NCI-H187 treated with DMSO at 0.1 percent for 48 hours (cell line): ENCODE measurements around the gene OTUB2.

Source experiments
- DNase-seq: peaks from one replicate; lab custom pipeline; 2025; lab: John Stamatoyannopoulos, UW

OTUB2 gene

GRCh38 chr14:94041551-94042346 lies 15.6 kb downstream of the OTUB2 start:
- no peak for DNase-seq

DNA sequence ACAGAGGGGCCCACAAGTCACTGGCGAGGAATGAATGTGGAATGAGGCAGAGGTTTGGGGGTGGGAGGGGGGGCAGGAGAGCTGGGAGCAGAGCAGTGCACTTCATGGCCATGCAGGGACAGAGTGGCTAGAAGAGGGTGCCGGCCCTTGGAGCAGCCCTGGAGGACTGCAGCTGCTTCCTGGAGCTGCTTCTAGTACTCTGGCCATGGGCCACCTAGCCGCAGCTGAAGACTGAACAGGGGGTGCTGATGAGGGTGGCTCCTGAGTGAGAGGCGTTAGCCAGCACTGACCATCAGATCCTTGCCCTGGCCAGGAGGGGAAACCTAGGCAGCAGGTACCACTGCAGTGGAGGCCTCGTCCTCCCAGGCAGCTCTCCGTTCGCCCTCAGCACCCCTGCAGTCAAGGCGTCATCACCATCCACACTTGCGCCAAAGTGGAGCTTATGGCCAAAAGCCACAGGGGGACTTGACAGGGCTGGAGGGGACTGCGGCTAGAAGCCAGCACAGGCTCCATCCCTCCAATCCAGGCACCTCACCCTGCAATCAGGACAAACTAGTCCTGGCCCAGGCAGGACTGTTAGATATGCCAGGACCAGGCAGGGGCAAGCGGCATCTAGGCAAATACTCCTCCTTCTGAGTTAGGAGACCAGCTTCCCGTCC lies 16.4 kb downstream of the OTUB2 start:
- no peak for DNase-seq

DNA sequence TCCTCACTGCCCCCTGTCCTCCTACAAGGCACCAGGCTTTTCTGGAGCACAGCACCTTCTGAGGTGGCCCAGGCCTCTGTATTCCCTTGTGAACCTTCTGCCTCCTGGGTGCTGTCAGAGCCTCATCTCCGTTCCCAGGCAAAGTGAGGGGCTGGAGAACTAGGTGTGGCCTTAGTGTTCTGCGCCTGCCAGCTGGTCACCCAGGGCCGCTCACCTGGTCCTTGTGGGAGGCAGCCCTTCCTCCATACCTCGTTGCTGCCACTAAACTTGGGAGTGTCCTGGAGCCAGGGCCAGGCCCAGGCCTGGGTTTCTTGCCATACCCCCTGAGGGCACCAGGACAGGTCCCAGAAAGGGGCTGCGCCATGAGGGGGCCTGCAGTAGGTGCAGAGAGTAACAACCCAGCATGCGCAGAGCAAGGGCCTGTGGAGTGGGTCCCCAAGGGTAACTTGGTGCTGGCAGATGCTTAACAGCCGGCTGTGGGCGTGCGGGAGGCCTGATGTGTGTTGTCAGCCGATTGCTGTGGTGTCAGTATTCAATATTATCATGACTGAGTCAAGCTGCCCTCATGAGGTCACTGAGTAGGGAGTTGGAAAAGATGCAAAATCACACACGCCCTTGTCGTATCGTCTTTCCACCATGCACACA lies 17.1 kb downstream of the OTUB2 start:
- DNase-seq, result no peak

GRCh38 chr14:94043756-94044475 lies 17.8 kb downstream of the OTUB2 start:
- no peak for DNase-seq

- no peak for DNase-seq
Observed at GRCh38 chr14:94044476-94045091, 18.4 kb downstream of the OTUB2 start.

DNA sequence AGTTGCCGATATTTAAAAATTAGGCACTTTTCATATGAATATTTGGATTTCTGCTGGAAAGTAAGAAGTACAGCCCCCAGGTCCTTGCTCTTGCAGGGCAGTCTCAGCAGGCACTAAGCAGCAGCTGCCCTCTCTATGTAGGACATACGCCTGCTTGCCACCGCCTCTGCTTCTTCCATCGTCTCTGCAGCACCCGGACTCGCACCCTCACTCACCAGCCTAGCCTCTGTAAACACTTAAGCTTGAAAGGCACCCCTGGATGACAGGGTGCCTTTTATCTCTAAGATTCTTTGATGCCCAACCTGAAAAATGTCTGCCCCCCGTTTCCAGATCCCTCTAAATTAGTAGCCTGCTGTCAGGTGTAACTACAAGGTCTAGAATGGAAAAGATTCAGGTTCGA lies 19.0 kb downstream of the OTUB2 start:
- no peak for DNase-seq

- no peak for DNase-seq
Observed at GRCh38 chr14:94045563-94046345, 19.6 kb downstream of the OTUB2 start.

DNA sequence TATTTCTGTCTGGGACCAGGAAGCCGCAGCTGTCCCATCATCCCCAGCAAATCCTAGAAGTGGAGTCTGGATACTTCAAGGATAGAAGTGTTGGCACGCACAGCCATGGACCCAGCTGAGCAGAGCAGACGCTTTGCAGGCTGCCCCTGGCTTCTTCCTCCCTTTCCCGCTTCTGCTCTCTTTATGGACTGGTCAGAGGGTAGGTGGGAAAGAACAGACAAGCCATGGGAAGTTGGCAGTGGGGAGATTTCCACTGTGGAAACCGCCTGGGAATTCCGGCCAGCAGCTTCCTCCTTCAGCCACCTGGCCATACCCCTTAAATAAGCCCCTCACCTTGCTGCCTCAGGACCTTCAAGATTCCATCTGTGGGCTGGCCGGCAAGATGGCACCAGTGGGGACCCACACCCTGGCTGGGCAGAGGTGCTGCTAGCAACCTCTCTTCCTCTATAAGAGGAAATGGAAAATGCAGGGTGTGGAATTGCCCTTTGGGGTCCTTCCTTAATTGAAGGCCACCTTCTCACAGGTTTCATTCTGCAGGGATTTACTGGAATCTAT lies 20.6 kb downstream of the OTUB2 start:
- DNase-seq, result no peak

- DNase-seq, result no peak
Observed at GRCh38 chr14:94047581-94047980, 21.4 kb downstream of the OTUB2 start.

GRCh38 chr14:94048691-94049624 lies 22.8 kb downstream of the OTUB2 start:
- DNase-seq, result no peak

- DNase-seq, result no peak
Observed at GRCh38 chr14:94049625-94050023, 23.5 kb downstream of the OTUB2 start.

- DNase-seq, result no peak
Observed at GRCh38 chr14:94050231-94050880, 24.2 kb downstream of the OTUB2 start.

GRCh38 chr14:94051115-94051514 lies 25.0 kb downstream of the OTUB2 start:
- DNase-seq, result no peak

DNA sequence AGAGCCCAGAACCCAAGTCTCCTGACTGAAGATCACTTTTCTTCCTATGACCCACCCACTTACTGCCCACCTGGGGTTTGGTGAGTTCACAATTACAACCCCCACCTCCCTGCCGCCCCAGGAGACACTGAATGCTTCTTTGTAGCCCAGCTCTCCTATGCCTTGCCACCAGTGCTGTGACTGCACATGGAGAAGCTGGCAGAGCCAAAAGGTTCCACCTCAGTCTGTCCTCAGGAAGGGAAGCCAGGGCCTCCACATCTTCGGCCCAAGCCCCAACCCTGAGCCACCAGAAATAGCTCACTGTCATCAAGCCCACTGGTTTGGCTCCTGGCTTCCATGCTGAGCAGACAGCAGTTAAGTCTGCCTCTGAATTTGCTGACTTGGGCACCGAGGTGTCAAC lies 25.6 kb downstream of the OTUB2 start:
- DNase-seq, result no peak

DNA sequence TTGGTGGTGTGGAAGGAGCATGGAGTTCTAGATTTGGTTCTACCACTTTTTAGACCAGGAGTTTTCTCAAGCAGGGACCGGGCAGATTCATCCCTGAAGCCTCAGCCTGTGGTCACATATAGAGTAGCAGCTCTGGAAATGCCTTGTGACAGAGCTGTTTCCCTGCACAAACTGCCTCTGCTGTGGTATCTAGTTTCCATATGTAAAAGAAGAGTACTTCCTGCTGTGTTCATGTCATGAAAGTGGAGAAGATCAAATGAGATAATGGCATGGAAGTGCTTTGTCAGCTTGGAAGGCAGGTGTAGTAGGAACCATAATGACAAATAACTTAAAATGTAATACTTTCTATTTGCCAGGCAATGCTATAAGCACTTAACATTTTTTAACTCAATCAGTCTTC lies 26.1 kb downstream of the OTUB2 start:
- peak; percentile 52 for DNase-seq

DNA sequence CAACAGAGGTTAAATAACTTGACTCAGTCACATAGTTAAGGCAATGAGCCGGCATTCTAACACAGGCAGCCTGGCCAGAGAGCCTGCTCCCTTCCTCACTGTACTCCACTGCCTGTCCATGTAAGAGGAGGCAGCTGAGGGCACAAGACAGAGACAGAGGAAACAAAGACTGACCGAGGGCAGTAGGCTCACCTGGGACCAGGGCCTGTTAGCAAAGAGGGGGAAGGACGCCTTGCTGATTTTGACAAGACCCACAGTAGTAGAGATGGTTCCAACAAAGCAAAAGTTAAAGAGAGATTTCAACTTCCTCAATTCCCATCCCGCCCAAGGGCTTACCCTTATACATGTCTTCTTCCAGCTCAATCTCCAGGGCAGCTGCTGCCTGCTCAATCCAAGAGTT lies 26.5 kb downstream of the OTUB2 start:
- no peak for DNase-seq

DNA sequence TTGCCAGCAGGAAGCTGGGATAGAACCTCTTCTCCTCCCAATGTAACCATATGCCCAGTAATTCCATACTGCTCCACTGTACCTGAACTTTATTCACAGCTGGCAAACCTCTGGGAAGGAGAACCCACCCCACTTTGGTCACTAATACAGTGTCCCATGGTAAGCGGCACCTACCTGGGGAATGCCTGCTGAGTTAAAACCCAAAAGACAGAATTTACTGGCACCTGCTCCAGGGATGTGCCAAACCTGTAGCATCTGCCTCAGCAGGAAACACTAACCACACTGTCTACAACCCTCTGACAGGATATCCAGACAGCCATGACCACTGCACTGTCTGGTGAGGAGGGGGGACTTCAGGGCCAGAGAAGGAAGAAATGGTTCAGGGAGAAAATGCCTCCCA lies 28.3 kb downstream of the OTUB2 start:
- DNase-seq, result no peak

- no peak for DNase-seq
Observed at GRCh38 chr14:94054936-94055335, 28.8 kb downstream of the OTUB2 start.

GRCh38 chr14:94056579-94057308 lies 30.6 kb downstream of the OTUB2 start:
- no peak for DNase-seq
